H9 (cell line): ENCODE measurements around the gene KRT84. TPM values are rescaled to one million over a fixed set of nuclear protein-coding genes. Genes with fewer than 3 reads are reported as not detected.

ENCODE experiments used
- DNase-seq: peaks from one replicate; pipeline ENCODE4 v3.0.0-alpha.2; 2017
- H2AFZ ChIP-seq: one replicate; pipeline ENCODE4 v1.6.1; 2013; ENCODE audit warnings: mild to moderate bottlenecking, low read length, control low read depth, moderate library complexity
- H2AK5ac ChIP-seq: 2 replicates; pipeline ENCODE4 v1.6.1; 2013; ENCODE audit warnings: low read length, control low read depth, mixed read lengths; ENCODE audit not compliant: insufficient read length
- H2BK120ac ChIP-seq: one replicate; pipeline ENCODE4 v1.6.1; 2013; ENCODE audit warnings: low read depth, mild to moderate bottlenecking, low read length, control low read depth, inconsistent platforms; ENCODE audit not compliant: poor library complexity, severe bottlenecking
- H2BK12ac ChIP-seq: 2 replicates; pipeline ENCODE4 v1.6.1; 2013; ENCODE audit warnings: low read length, control low read depth, mixed read lengths, low read depth; ENCODE audit not compliant: insufficient read length
- H2BK15ac ChIP-seq: 2 replicates; pipeline ENCODE4 v1.6.1; 2013; ENCODE audit warnings: low read depth, low read length, control low read depth
- H2BK20ac ChIP-seq: one replicate; pipeline ENCODE4 v1.6.1; 2013; ENCODE audit warnings: low read depth, mild to moderate bottlenecking, low read length, control low read depth, inconsistent platforms; ENCODE audit not compliant: poor library complexity, severe bottlenecking
- H2BK5ac ChIP-seq: 2 replicates; pipeline ENCODE4 v1.6.1; 2013; ENCODE audit warnings: low read length, control low read depth, mixed read lengths; ENCODE audit not compliant: insufficient read length
- H3K14ac ChIP-seq: 2 replicates; pipeline ENCODE4 v1.6.1; 2013; ENCODE audit warnings: low read length, control low read depth; ENCODE audit not compliant: insufficient read depth
- H3K18ac ChIP-seq: 2 replicates; pipeline ENCODE4 v1.6.1; 2013; ENCODE audit warnings: low read depth, mild to moderate bottlenecking, mixed read lengths, low read length, control low read depth; ENCODE audit not compliant: insufficient read length
- H3K23ac ChIP-seq: 2 replicates; pipeline ENCODE4 v1.6.1; 2013; ENCODE audit warnings: low read length, control low read depth, mixed read lengths, low read depth; ENCODE audit not compliant: insufficient read length
- H3K23me2 ChIP-seq: 2 replicates; pipeline ENCODE4 v1.6.1; 2013; ENCODE audit warnings: low read depth, mild to moderate bottlenecking, mixed read lengths, low read length, control low read depth; ENCODE audit not compliant: insufficient read length, poor library complexity, severe bottlenecking
- H3K27ac ChIP-seq: 2 replicates; pipeline ENCODE4 v1.5.1; 2013; ENCODE audit warnings: low read length, control low read depth, mixed read lengths, low read depth; ENCODE audit not compliant: insufficient read length
- H3K27me3 ChIP-seq: 2 replicates; pipeline ENCODE4 v1.6.1; 2013; ENCODE audit warnings: low read length, control low read depth, inconsistent platforms; ENCODE audit not compliant: insufficient read depth
- H3K4ac ChIP-seq: 2 replicates; pipeline ENCODE4 v1.6.1; 2013; ENCODE audit warnings: low read depth, mild to moderate bottlenecking, control low read depth, inconsistent platforms, low read length, moderate library complexity
- H3K4me1 ChIP-seq: 2 replicates; pipeline ENCODE4 v1.6.1; 2013; ENCODE audit warnings: low read length, control low read depth, inconsistent platforms; ENCODE audit not compliant: insufficient read depth
- H3K4me2 ChIP-seq: 2 replicates; pipeline ENCODE4 v1.6.1; 2013; ENCODE audit warnings: low read length, control low read depth, mixed read lengths; ENCODE audit not compliant: insufficient read length, insufficient read depth
- H3K56ac ChIP-seq: 2 replicates; pipeline ENCODE4 v1.6.1; 2013; ENCODE audit warnings: low read depth, mild to moderate bottlenecking, mixed read lengths, low read length, control low read depth; ENCODE audit not compliant: insufficient read length
- H3K79me1 ChIP-seq: 2 replicates; pipeline ENCODE4 v1.6.1; 2013; ENCODE audit warnings: low read depth, mild to moderate bottlenecking, moderate library complexity, low read length, control low read depth, inconsistent platforms; ENCODE audit not compliant: insufficient read depth, poor library complexity, severe bottlenecking
- H3K79me2 ChIP-seq: 2 replicates; pipeline ENCODE4 v1.6.1; 2013; ENCODE audit warnings: low read length, control low read depth, inconsistent platforms; ENCODE audit not compliant: insufficient read depth
- H3K9ac ChIP-seq: 2 replicates; pipeline ENCODE4 v1.6.1; 2013; ENCODE audit warnings: low read length, control low read depth, mixed read lengths; ENCODE audit not compliant: insufficient read length; ENCODE audit errors: extremely low read depth
- H3K9me3 ChIP-seq: one replicate; pipeline ENCODE4 v1.6.1; 2013; ENCODE audit warnings: low read depth, low read length, inconsistent platforms; ENCODE audit not compliant: control insufficient read depth
- H3T11ph ChIP-seq: one replicate; pipeline ENCODE4 v1.6.1; 2013; ENCODE audit warnings: mild to moderate bottlenecking, low read length, control low read depth, inconsistent platforms
- H4K20me1 ChIP-seq: one replicate; pipeline ENCODE4 v1.6.1; 2013; ENCODE audit not compliant: control insufficient read depth, insufficient read length, insufficient read depth
- H4K5ac ChIP-seq: 2 replicates; pipeline ENCODE4 v1.6.1; 2013; ENCODE audit warnings: low read depth, mild to moderate bottlenecking, mixed read lengths, low read length, control low read depth; ENCODE audit not compliant: insufficient read length
- H4K8ac ChIP-seq: replicated peaks from 2 replicates; pipeline ENCODE4 v1.6.1; 2013; ENCODE audit warnings: low read length, control low read depth, mixed read lengths, low read depth; ENCODE audit not compliant: insufficient read length
- H4K91ac ChIP-seq: 2 replicates; pipeline ENCODE4 v1.6.1; 2013; ENCODE audit warnings: low read depth, mild to moderate bottlenecking, moderate library complexity, mixed read lengths, low read length, control low read depth; ENCODE audit not compliant: insufficient read length
- H3K27ac Mint-ChIP-seq, 3 experiments: 2 replicates in 2 of 3; 3 replicates in 1 of 3; pipeline ENCODE4 v1.8.0; 2020 to 2021; ENCODE audit warnings: mixed read lengths in 3 of 3, mild to moderate bottlenecking in 1 of 3, moderate library complexity in 1 of 3
- H3K27me3 Mint-ChIP-seq: 2 replicates; pipeline ENCODE4 v1.8.0; 2021; ENCODE audit warnings: low read depth, mild to moderate bottlenecking, moderate library complexity, mixed read lengths
- H3K36me3 Mint-ChIP-seq, 3 experiments: 2 replicates in 2 of 3; 3 replicates in 1 of 3; pipeline ENCODE4 v1.8.0; 2020 to 2021; ENCODE audit warnings: low read depth in 3 of 3, mixed read lengths in 3 of 3; ENCODE audit not compliant: insufficient read depth in 1 of 3
- H3K4me1 Mint-ChIP-seq, 2 experiments: 2 replicates each; pipeline ENCODE4 v1.8.0; 2020; ENCODE audit warnings: mixed read lengths in 2 of 2
- H3K4me3 Mint-ChIP-seq, 2 experiments: 2 replicates in 1 of 2; 3 replicates in 1 of 2; pipeline ENCODE4 v1.8.0; 2020 to 2021; ENCODE audit warnings: mild to moderate bottlenecking in 2 of 2, mixed read lengths in 2 of 2, moderate library complexity in 1 of 2
- H3K9me3 Mint-ChIP-seq, 2 experiments: 2 replicates in 1 of 2; 3 replicates in 1 of 2; pipeline ENCODE4 v1.8.0; 2020; ENCODE audit warnings: mild to moderate bottlenecking in 2 of 2, mixed read lengths in 2 of 2, moderate library complexity in 1 of 2
- WGBS: extraction: QIAGEN DNeasy Blood & Tissue Kit; methylation state at CpG from one replicate; pipeline ENCODE4 v1.1.7; 2013; ENCODE audit warnings: missing lambda C conversion rate, low lambda C conversion rate, mixed read lengths; ENCODE audit not compliant: insufficient read length; ENCODE audit errors: extremely low coverage; 5-methylcytosine and 5-hydroxymethylcytosine counted together
- total RNA-seq: library from RNA; stranded (reverse); gene quantifications from 2 replicates; pipeline ENCODE4 v1.2.1, GENCODE V29; 2021
- TF ChIP-seq, protein P1 (sequence below): fragments of 200-600 bp; sonication (generic); conservative IDR thresholded peaks from 3 replicates; pipeline ENCODE4 v1.8.0; 2021; ENCODE audit warnings: antibody characterized with exemption, mild to moderate bottlenecking

The KRT84 gene
- total RNA-seq, 1 experiment from 2014 or later = not detected

DNA sequence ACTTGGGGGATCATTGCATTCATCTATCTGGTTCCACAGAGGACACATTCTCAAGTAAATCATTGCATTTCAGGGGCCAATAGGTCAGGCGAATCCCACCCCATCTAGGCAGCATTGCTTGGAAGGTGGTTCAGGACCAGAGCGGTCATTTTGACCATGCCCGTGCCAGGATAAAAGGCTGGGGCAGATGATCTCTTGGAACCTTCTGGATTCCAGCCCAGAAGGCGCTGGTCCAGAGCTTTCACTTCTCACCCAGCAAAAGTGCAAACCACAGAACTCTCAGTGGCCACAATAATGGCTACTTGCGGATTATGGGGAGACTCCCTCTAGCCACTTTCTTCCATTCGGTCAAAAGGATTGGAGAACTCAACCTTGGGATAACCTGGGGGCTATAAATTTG lies 17.6 kb downstream of the KRT84 start:
- H3K14ac ChIP-seq = no peak overlapping the region
- H2BK20ac ChIP-seq = no peak overlapping the region
- Mint-ChIP-seq H3K4me3 (no peak overlapping the region), H3K9me3 (no peaks in the 10 kb centered on the region), H3K27ac (no peak overlapping the region), H3K4me1 (peaks cover 0 to 11% of the 10 kb centered on the region in 2 experiments; a peak in 2 of 4 replicates), H3K36me3 (no peaks in the 10 kb centered on the region), H3K27me3 (peaks cover 17% of the 10 kb centered on the region)
- H4K5ac ChIP-seq = no peak overlapping the region
- no peak overlapping the region for H3K27ac ChIP-seq
- no peak overlapping the region for H3K23ac ChIP-seq
- H3K23me2 ChIP-seq = no peaks in the 10 kb centered on the region
- no peaks in the 10 kb centered on the region for H3K9me3 ChIP-seq
- H3K4me2 ChIP-seq = no peak overlapping the region
- no peak overlapping the region for H2BK120ac ChIP-seq
- no peak for DNase-seq
- TF ChIP-seq, protein P1, sequence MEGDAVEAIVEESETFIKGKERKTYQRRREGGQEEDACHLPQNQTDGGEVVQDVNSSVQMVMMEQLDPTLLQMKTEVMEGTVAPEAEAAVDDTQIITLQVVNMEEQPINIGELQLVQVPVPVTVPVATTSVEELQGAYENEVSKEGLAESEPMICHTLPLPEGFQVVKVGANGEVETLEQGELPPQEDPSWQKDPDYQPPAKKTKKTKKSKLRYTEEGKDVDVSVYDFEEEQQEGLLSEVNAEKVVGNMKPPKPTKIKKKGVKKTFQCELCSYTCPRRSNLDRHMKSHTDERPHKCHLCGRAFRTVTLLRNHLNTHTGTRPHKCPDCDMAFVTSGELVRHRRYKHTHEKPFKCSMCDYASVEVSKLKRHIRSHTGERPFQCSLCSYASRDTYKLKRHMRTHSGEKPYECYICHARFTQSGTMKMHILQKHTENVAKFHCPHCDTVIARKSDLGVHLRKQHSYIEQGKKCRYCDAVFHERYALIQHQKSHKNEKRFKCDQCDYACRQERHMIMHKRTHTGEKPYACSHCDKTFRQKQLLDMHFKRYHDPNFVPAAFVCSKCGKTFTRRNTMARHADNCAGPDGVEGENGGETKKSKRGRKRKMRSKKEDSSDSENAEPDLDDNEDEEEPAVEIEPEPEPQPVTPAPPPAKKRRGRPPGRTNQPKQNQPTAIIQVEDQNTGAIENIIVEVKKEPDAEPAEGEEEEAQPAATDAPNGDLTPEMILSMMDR = no peak
- no peak overlapping the region for H3K4ac ChIP-seq
- no peaks in the 10 kb centered on the region for H3K79me2 ChIP-seq
- H2BK15ac ChIP-seq = no peak overlapping the region
- H2AFZ ChIP-seq = no peak overlapping the region
- H2BK12ac ChIP-seq = no peak overlapping the region
- H4K8ac ChIP-seq = no peak overlapping the region
- no peak overlapping the region for H3T11ph ChIP-seq
- no peak overlapping the region for H3K18ac ChIP-seq
- no peaks in the 10 kb centered on the region for H3K79me1 ChIP-seq
- no peaks in the 10 kb centered on the region for H4K20me1 ChIP-seq
- no peak overlapping the region for H3K9ac ChIP-seq
- no peak overlapping the region for H2AK5ac ChIP-seq
- H3K27me3 ChIP-seq = no peaks in the 10 kb centered on the region
- WGBS = no CpG with 5 or more reads among the region's 6 CpGs
- H3K56ac ChIP-seq = no peak overlapping the region
- no peaks in the 10 kb centered on the region for H3K4me1 ChIP-seq
- H2BK5ac ChIP-seq = no peak overlapping the region
- no peak overlapping the region for H4K91ac ChIP-seq
